MV-4-11 (cell line): ENCODE data around the gene NRXN3.

Experiments used
- DNase-seq: peaks from one replicate; lab custom pipeline; 2025; lab: John Stamatoyannopoulos, UW

Gene NRXN3

GRCh38 chr14:79293482-79294177 is 1123.5 kb downstream of the NRXN3 start:
- no peak for DNase-seq

GRCh38 chr14:79294499-79294898 is 1124.3 kb downstream of the NRXN3 start:
- no peak for DNase-seq

- no peak for DNase-seq
These were observed 1125.2 kb downstream of the NRXN3 start for GRCh38 chr14:79295385-79295784.

- no peak for DNase-seq
These were observed 1128.2 kb downstream of the NRXN3 start for GRCh38 chr14:79298373-79298772.

GRCh38 chr14:79299162-79299561 is 1129.0 kb downstream of the NRXN3 start:
- DNase-seq: no peak

- DNase-seq: no peak
These were observed 1134.1 kb downstream of the NRXN3 start for GRCh38 chr14:79304279-79304678.

- no peak for DNase-seq
These were observed 1136.4 kb downstream of the NRXN3 start for GRCh38 chr14:79306546-79306945.

GRCh38 chr14:79318371-79318770 is 1148.2 kb downstream of the NRXN3 start:
- DNase-seq: no peak

GRCh38 chr14:79320561-79320960 is 1150.4 kb downstream of the NRXN3 start:
- no peak for DNase-seq

- no peak for DNase-seq
These were observed 1150.9 kb downstream of the NRXN3 start for GRCh38 chr14:79321070-79321469.

- DNase-seq: no peak
These were observed 1154.9 kb downstream of the NRXN3 start for GRCh38 chr14:79325071-79325470.

- no peak for DNase-seq
These were observed 1155.4 kb downstream of the NRXN3 start for GRCh38 chr14:79325557-79325956.

GRCh38 chr14:79328863-79329262 is 1158.7 kb downstream of the NRXN3 start:
- no peak for DNase-seq

- no peak for DNase-seq
These were observed 1161.7 kb downstream of the NRXN3 start for GRCh38 chr14:79331830-79332229.

GRCh38 chr14:79332504-79333197 is 1162.5 kb downstream of the NRXN3 start:
- no peak for DNase-seq

GRCh38 chr14:79333198-79333546 is 1163.0 kb downstream of the NRXN3 start:
- DNase-seq: no peak

- DNase-seq: no peak
These were observed 1164.1 kb downstream of the NRXN3 start for GRCh38 chr14:79334272-79334671.

- peak; percentile 29 for DNase-seq
These were observed 1167.6 kb downstream of the NRXN3 start for GRCh38 chr14:79337761-79338160.

GRCh38 chr14:79342942-79343341 is 1172.8 kb downstream of the NRXN3 start:
- DNase-seq: no peak

- no peak for DNase-seq
These were observed 1180.8 kb downstream of the NRXN3 start for GRCh38 chr14:79351011-79351410.

GRCh38 chr14:79352076-79352630 is 1182.0 kb downstream of the NRXN3 start:
- DNase-seq: no peak

GRCh38 chr14:79354336-79354735 is 1184.2 kb downstream of the NRXN3 start:
- no peak for DNase-seq

- no peak for DNase-seq
These were observed 1185.9 kb downstream of the NRXN3 start for GRCh38 chr14:79356040-79356439.

- DNase-seq: no peak
These were observed 1187.1 kb downstream of the NRXN3 start for GRCh38 chr14:79357307-79357706.
